GM23248 (cell line): ENCODE results near the gene INSRR.

Experiments used
- EZH2 ChIP-seq: fragments of 200-600 bp; sonication (generic); IDR thresholded peaks from 2 replicates; pipeline ENCODE4 v1.6.1; 2018; ENCODE audit warnings: antibody characterized with exemption, mild to moderate bottlenecking; ENCODE audit not compliant: insufficient read depth, poor library complexity, severe bottlenecking
- EZH2phosphoT487 ChIP-seq: fragments of 200-600 bp; sonication (generic); IDR thresholded peaks from 2 replicates; pipeline ENCODE4 v1.6.1; 2018; ENCODE audit warnings: antibody characterized with exemption, moderate library complexity, mild to moderate bottlenecking, low read depth; ENCODE audit not compliant: insufficient read depth

GRCh38 chr1:156803086-156803851 lies 55.6 kb downstream of the INSRR start:
- TF ChIP-seq EZH2 (no peak), EZH2phosphoT487 (no peak)
